NCI-H69 (cell line): Measurements from ENCODE around the gene MAP1B.
A peak's percentile ranks its signal among the peaks of the same experiment; 100 is the strongest.

Experiments
- DNase-seq: peaks from one replicate; lab custom pipeline; 2025; lab: John Stamatoyannopoulos, UW

Gene MAP1B

DNA sequence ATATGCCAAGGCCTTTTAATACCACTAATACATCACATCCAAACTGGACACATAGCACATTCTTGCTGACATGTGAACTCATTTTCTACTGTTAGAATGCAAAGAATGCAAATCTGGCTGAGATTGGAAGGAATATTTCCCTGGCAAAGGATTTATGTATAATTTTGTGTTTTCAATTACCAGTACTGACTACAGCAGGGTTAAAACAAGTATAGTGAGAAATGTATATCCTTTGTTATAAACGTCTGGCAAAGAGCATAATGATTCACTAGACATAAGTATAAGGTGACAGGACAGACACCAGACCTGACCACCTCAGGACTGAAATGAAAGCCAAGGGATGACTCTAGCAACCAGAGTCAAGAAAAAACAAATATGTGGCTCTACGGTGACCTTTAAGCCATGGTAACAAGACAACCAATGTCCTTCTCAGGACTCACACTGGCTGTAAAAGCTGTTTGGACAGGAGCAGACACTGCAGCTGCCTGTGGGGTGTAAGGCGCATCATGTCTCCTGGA is 117.7 kb downstream of the MAP1B start:
- DNase-seq, result no peak

DNA sequence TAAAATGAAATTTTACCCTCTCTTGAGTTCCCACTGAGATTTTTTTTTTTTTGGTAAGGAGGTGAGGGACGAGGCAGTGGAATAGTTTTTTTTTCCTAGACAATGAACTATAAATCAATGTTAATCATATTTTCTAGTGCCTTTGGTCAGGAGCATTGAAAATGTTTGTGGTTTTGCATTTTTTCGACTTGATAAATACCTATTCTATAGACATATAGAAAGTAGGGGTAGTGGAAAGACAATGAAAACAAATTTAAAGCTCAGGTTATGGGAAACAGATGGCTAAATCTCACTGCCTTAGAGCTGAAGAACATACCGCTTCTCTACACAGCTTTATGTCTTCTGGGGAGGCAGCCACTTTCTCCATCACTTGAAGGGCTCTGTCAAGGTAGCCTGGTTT is 118.5 kb downstream of the MAP1B start:
- no peak for DNase-seq

DNA sequence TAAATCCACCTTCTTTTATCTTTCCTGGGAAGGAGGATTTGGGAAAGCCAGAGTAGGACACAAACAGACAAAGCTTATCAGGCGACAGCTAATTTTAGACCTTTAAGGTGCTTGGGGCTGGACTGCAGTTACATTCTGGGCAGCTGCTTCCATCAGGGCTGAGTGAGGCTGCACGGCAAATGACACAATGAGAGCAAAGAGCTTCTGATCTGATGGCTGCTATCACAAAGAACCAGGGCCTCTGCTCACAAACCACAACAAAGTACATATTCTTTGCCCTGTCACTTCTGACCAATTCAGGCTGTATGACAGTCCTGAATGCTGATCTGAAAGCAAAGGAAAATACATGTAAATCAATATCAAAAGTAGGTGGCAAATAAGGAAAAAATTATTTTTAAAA is 119.7 kb downstream of the MAP1B start:
- no peak for DNase-seq

DNA sequence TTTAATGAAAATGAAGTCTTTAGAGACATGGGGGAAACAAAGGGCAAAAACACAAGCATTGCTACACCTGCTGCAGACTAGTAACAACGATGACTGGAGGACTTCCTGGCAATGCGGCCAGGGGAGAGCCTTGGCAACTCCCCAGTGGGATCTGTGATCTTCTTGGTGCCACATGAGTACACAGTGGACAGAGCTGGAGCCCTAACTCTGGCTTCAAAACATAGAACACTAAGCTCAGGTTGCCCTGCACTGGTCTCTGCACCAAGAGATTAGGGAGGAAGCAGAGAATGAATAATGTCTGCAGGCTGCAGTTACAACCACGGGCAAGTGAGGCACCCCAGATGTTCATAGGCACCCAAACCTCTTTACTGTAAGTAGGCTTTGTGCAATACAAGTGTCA is 121.7 kb downstream of the MAP1B start:
- no peak for DNase-seq

DNA sequence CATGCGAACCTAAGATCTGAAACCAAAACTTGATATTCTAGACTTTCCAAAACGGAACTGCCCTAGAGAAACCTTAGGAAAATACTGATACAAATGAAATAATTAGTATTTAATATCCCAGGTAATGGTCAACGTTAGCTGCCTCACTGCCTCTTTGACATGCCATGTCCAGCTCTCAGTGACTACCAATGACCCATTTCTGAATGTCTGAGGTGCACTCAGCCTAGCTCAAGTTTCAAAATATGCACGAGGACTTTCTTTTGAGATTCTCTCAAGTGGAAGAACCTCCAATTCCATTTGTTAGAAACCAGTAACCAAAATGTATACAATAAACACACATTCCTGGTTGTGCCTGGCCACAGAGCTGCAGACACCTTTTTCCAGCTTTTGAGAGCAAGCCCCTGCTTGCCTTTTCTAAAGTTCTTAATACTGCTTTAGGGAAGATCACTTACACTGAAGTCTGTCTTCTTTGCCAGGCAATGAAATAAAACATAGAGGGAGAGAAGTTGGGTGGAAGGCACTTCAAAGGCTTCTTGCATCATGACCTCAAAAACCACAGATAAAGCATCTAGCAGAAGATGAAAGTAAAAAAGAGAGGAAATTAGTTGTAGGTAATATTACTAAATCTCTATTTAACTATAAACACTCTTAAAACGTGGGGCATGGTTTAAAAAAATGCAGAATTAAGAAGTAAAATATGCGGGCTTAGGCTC is 124.9 kb downstream of the MAP1B start:
- no peak for DNase-seq

DNA sequence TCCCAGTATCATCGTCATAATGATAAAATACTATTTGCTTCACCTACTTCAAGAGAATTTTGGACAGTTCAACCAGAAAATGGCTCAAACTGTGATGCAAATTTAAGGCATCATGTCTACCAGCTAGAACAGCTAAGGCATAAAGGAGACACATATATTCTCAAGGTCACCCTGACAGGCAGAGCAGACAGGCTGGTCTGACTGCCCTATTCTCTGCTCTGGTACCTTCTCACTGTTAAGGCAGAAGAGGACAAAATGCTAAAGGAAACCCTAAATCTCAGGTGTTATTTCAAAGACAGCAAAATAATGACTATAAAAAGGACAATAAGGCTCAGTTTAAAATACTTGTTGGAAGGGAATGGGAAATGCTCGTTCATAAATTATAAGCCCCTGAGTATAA is 125.6 kb downstream of the MAP1B start:
- DNase-seq, result no peak

DNA sequence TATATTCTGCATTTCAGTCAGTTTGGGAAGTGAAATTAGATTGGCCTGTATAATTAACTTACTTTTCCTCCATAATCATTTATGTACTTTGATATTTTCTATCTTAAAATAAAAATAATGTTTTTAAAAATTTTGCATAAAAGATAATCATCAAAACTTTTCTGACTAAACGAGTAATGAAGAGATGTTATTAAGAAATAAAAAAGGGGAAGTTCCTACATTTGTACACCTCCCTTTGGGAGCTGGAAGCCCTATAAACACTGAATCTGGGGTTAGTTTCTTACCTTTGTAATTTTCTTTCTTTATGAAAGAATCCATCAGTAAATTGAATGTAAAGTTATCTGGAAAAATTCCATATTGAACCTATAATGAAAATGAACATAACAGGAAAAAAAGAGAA is 126.6 kb downstream of the MAP1B start:
- DNase-seq, result no peak

DNA sequence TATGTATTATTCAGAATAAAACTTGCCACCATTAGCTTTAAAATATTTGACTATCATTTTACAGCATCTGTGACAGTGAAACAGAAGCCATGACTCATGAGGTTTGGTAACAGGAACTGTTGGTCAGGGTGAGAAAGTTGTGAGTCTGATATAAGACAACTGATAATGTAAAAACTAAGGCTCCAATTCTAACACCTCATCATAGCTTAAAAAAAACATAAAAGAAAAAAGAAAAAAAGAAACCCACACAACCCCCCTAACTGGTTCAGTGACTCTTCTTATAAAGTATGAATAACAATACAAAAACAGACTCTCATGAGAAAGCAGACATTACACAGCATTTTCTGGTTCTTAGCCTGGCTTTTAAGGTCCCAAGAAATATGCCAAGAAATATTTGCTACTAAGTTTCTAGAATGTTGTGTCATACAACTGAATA is 127.0 kb downstream of the MAP1B start:
- no peak for DNase-seq

DNA sequence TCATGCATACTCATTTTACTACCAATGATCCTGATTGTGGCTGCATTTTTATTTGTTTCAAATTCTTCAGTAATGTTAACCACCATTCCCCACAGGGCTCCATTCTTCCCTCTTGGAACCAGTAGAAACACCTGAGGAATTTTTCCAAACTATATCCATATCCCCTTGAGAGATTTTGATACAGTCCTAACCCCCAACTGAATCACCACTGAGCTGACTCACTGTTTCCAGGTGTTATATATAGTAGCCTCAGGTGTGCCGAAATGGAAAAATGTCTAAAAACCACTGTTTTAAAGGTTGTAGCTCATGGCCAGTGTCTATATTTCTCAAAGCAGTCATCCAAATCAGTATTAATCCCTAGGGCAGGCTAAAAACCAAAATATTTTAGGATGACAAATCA is 127.6 kb downstream of the MAP1B start:
- no peak for DNase-seq

DNA sequence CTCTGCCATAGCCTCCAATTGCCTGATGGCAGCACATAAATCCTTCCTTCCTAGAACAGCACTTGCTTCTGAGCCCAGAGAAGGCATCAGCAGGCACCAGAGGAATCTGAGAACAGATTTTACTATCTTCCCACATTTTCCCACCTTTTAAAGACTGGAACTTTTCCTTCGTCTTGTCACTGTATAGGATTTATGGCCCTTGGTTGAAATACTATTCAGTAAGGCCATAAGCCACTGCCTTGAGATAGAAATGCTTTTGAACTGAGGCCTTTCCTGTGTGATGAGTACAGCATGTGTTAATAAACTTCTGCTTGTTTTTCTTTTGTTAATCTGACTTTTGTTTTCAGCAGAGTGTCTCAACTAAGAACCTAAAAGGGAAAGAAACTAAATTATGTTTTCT is 128.4 kb downstream of the MAP1B start:
- no peak for DNase-seq

DNA sequence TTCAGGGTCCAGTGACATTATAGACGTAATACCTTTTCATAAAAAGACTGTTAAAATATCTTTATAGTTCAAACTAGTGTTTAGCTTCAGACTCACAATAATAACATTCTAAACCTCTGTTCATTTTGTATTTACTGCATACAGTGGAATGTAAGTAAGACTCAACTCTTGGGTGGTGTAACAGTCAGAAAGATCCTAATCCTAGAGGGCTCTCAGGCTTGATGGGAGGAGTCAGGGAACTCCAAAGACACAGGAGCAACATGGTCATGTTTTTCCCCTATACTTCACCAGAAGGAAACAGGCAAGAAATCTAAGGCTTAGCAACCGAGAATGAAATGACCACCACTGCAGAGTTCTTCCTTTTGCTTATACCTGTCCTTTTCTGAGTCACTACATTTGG is 130.1 kb downstream of the MAP1B start:
- no peak for DNase-seq

DNA sequence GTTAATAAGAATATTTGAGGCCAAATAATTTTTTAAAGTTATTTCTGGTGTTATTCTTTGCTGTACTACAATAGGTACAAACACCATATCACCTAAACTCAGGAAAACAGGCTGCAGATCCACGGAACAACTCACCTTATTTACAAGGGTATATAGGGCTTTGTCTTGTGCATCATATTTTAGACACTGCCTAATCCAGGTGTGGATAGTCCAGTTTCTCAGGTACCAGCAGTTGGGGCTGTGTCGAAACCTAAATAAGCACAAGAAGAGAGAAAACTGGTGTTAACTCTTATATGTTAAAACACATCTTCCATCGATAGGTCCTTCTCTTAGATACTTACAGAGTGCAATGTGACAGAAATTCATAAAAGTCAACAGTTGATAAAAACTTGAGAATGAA is 130.6 kb downstream of the MAP1B start:
- no peak for DNase-seq

DNA sequence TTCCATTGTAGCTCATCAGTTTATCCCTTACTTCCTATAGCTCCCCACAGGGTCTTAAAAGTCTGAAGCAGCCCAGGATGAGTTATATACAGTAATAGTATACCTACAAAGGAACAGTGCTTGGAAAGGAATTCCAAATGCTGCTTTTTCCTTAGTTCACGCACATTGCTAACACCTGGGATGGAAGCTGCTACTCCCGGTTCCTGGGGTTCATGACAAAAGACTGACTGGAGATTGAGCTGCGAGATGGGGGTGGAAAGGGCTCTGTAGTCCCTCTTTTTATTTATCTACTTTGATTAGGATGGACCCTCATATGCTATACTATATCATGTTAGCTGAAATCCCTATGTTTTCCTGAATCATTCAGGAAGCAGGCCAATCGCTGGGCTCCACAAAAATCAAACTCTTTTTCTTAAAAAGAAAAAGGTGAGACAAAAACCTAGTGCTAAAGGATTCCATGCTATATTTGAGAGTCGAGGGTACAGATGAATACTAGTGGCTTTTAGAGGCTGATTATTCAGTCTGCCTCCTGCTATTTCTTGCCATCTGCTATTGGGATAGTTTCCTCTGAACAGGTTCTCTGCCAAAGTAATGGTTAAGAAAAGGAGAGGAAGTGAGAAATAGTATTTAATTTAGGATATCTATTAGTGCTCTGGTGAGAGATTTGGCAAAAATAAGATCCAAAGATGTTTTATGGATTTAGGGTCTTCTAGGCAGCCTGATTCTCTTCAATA is 131.6 kb downstream of the MAP1B start:
- no peak for DNase-seq

DNA sequence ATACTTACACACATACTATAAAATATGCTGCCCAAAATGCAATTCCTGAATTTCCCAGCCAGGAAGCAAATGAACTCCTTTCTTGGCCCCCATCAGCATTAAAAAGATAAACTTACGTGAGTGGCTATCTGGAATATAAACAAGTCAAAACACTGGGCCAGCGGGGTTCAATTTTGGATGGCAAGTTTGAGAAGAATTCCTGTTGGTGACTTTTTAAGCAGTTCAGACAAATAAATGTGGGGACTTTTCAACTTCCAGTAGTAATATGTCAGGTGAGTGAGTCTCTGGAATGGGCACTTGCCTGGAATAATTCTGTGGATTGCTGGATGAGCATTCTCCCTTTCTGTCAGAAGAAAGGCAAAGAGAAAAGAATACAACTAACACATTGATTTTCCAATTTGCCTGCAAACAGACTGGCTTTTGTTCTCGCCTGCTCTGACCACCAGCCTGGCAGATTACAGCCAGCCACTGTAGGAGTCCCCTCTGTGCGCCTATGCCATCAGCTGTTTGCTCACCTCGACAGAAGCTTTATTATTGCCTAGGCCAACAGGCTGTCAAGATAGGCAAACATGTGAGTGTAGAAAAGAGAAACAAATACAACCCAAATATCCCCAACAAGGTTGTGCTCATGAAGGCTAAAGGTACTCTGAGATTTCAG is 134.2 kb downstream of the MAP1B start:
- peak; percentile 91 for DNase-seq

DNA sequence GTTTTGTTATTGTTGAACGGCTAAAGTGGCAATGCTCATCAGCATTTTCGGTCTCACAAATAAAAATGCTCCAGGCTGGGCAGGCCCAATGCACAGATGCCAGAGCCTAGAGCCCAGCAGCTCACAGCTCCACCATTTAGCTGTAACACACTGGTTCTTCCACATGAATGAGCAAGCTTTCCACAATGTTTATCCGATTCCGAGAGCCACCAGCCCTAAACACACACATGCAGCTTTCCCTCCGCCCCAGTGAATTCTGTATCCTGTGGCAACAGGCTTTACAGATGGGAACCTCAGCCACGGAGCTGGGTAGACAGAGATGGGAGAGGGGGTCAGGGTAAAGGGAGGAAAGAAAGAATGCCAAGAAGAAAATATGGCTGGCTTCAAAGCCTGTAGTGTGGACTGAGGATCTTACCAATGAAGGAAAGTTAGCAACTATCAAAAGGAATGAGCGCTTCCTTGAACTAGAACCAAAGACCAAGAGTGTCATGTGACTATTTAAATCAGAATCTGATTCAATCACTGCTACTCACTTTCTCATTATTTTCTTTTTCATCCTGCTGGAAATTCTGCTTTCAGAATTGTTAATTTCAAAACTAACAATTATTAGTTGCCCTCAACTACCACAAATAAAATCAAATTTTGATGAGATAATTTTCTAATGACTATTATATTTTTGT is 135.7 kb downstream of the MAP1B start:
- peak; percentile 94 for DNase-seq

DNA sequence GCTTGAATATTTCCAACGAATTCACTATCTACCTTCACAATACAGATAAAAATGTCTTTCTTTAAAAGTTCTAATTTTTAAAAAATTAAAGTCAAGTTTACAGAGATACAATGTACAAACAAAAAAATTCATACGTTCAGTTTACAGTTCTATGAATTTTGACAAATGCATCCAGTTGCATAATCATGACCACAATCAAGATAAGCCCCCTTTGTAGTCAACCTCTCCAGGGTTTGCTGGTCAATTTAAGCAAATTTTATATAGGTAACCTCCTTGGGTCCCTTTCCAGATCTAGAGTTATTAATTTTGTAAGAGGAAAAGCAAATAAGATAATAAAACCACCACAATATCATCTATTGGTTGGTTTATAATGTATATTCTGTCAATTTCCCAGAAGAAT is 136.4 kb downstream of the MAP1B start:
- no peak for DNase-seq

DNA sequence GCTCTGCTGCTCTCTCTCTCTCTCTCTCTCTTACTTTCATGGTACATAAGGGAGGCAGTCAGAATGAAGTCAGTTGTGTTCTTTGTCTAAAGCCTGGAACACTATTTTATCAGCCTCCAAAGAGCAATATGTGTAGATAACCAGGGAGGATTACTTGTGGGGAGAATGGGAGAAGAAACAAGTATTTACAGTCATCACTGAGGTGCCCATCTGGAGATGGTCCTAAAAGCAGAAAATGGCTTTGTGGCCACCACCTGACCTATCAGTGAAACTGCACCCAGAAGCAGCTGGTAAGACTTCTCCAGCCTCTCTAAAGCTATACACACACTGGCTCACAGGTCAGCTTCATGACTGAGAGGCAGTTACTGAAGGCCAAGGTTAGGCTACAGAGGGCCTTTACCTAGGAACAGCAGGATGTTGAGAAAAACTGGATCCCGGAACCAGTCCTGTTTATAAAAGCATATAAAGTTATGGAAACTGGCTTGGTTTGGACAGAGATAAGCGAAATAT is 137.6 kb downstream of the MAP1B start:
- DNase-seq, result peak; percentile 87

DNA sequence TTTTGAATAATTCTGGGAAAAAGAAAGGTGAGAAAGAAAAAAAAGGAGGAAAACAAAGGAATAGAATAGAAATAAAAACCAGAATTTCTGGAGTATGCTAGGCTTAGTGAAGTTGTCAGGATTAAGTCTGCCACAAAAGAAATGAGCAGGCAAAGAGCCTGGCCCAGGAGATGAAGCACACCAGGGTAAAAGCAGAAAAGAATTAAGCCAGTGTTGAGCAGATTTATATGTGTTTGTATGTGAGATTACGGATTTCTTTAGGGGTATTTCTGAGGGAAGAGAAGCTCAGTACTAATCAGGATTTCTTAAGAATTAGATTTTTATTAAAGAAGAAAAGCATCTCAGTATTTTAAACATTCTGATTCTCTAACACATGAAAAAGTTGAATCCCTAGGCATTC is 138.3 kb downstream of the MAP1B start:
- no peak for DNase-seq

DNA sequence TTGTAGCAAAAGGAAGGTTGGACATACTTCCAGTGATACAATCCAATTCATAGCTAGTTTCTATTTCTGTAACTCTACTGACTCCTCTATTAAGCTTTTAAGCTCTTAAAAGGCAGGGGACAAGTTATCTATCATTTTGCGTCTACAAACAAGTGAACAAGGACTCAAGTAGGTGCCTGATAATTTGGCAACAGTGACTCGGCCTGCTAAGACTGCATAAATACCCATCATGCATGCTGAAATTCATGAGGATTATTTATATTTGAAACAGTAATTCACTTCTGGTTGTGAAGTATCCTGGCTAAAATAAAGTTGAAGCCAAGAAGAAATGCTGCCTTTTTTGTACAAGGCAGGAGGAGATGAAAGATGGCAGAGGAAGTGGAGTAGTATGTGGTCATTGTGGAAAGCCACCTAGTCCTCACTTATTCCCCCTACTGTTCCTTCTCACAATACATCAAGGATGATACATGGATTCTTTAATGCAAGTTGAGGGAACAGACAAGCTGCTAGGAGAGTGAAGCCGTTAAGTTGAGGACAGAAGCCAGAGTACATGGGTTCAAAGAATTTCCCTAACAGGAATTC is 138.8 kb downstream of the MAP1B start:
- DNase-seq, result no peak

DNA sequence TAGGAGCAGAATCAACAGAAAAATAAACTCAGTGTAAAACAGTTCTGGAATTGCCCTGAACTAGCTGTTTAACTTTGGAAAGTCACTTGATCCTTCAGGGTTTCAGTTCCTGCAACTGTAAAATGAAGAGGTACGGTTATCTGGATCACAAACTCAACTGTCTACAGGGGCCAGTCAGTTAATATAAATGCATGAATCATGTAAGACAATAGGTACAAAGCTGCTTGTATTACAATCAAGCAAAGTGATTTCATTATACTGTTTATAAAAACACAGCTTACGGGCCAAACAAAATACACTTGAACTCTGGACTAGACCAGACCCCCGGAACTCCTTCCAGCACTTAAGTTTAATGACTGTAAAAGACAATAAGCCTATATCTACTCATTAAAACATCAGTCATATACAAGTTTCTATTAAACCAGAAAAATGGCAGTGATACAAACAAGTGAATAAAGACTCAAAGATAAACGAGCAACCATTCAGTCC is 139.7 kb downstream of the MAP1B start:
- no peak for DNase-seq

DNA sequence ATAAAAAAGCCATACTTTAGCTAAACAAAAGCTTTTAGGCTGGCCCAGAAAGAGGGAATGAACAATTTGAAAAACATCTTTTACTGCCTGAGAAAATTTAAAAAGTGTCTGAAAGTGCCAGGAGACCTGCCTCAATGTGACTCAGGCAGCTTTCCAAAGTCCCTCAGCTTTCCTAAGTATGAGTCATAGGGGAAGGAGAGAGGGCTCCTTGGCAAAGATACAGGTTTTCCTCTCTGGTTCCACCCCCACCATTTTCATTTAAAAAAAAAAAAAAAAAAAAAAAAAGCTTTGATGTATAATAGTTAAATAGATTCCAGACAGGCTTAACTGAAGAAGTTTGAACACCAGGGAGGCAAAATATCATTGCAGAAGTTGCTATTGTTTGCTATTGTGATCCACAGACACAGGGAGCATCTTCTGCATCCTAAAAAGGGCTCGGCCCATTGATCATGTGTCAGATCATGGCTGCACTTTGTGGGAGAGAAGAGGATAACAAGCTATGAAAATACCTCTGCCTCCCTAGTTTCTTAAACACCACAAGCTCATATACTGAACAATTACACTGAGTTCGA is 141.2 kb downstream of the MAP1B start:
- DNase-seq, result peak; percentile 63
